ENCODE measurements around the gene PDK3. TPM values are rescaled to one million over a fixed set of nuclear protein-coding genes. Genes with fewer than 3 reads are reported as not detected.

Gene PDK3
- total RNA-seq, 2 experiments from 2014 or later, result 12.5 to 12.6 TPM

GRCh38 chrX:24487571-24487970 is 22.5 kb downstream of the PDK3 start:
- Mint-ChIP-seq H3K27me3 (no peaks in the 10 kb centered on the region), H3K4me1 (ENCODE audit: low read depth) (peaks cover 18% of the 10 kb centered on the region), H3K9me3 (no peaks in the 10 kb centered on the region), H3K27ac (no peak overlapping the region), H3K4me3 (no peak overlapping the region), H3K36me3 (ENCODE audit: low read depth) (no peaks in the 10 kb centered on the region)
- ChIA-PET POLR2A (no interaction called here), CTCF (interaction anchor here (0.6 to 1.3 kb wide), 2 partner anchors 11 to 48 kb away, joined by 3 to 6 read pairs; no protein-coding TSS in a partner anchor)
- intact Hi-C loops (cut with DNase I, micrococcal nuclease), result no loop called here
- ATAC-seq (ENCODE audit: poor library complexity) (no peak), DNase-seq (no peak)
- no peak for TF ChIP-seq CTCF (IDR thresholded peaks at IDR 0.05)
- H3K36me3 ChIP-seq (ENCODE audit: insufficient read depth, low read length), result peaks cover 2% of the 10 kb centered on the region
- H3K4me3 ChIP-seq (ENCODE audit: low read length), result no peak overlapping the region
- H3K4me1 ChIP-seq (ENCODE audit: insufficient read depth, low read length), result peaks cover 17% of the 10 kb centered on the region
- no peaks in the 10 kb centered on the region for H3K9me3 ChIP-seq (ENCODE audit: control insufficient read depth in 1 of 2, insufficient read depth in 1 of 2, low read length in 2 of 2)
- H3K27me3 ChIP-seq (ENCODE audit: control insufficient read depth in 1 of 2, insufficient read depth in 2 of 2, low read length in 2 of 2), result no peaks in the 10 kb centered on the region
- H3K27ac ChIP-seq (ENCODE audit: low read depth in 1 of 2, low read length in 2 of 2), result no peak overlapping the region

- DNase-seq (no peak), ATAC-seq (ENCODE audit: poor library complexity) (no peak)
- intact Hi-C loops (cut with DNase I, micrococcal nuclease), result loop anchor here (10.0 kb wide), 1 partner anchor 47 kb away; no protein-coding TSS in a partner anchor
- ChIA-PET CTCF (no interaction called here), POLR2A (no interaction called here)
- Histone ChIP-seq H3K36me3 (ENCODE audit: insufficient read depth, low read length) (peaks cover 2% of the 10 kb centered on the region), H3K4me3 (ENCODE audit: low read length) (no peak overlapping the region), H3K27ac (ENCODE audit: low read depth in 1 of 2, low read length in 2 of 2) (no peak overlapping the region), H3K9me3 (ENCODE audit: control insufficient read depth in 1 of 2, insufficient read depth in 1 of 2, low read length in 2 of 2) (no peaks in the 10 kb centered on the region), H3K27me3 (ENCODE audit: control insufficient read depth in 1 of 2, insufficient read depth in 2 of 2, low read length in 2 of 2) (no peaks in the 10 kb centered on the region), H3K4me1 (ENCODE audit: insufficient read depth, low read length) (peaks cover 14% of the 10 kb centered on the region)
- no peak for TF ChIP-seq CTCF (IDR thresholded peaks at IDR 0.05)
- H3K36me3 Mint-ChIP-seq (ENCODE audit: low read depth), result peaks cover 11% of the 10 kb centered on the region
- H3K4me1 Mint-ChIP-seq (ENCODE audit: low read depth), result peaks cover 34% of the 10 kb centered on the region
- no peak overlapping the region for H3K27ac Mint-ChIP-seq
- no peaks in the 10 kb centered on the region for H3K27me3 Mint-ChIP-seq
- H3K9me3 Mint-ChIP-seq, result no peaks in the 10 kb centered on the region
- no peak overlapping the region for H3K4me3 Mint-ChIP-seq
Measured at GRCh38 chrX:24491741-24492140, 26.7 kb downstream of the PDK3 start.

GRCh38 chrX:24493740-24494581 is 28.9 kb downstream of the PDK3 start:
- intact Hi-C loops (cut with DNase I, micrococcal nuclease), result loop anchor here (2.0 to 10.0 kb wide), 2 partner anchors 13 to 49 kb away; no protein-coding TSS in a partner anchor
- no peak overlapping the region for H3K4me3 ChIP-seq (ENCODE audit: low read length)
- Mint-ChIP-seq H3K9me3 (no peaks in the 10 kb centered on the region), H3K27ac (peak overlapping the region; percentile 88), H3K4me1 (ENCODE audit: low read depth) (peaks cover 46% of the 10 kb centered on the region), H3K4me3 (peak overlapping the region; percentile 61), H3K36me3 (ENCODE audit: low read depth) (peaks cover 22% of the 10 kb centered on the region), H3K27me3 (no peaks in the 10 kb centered on the region)
- peaks cover 21% of the 10 kb centered on the region for H3K4me1 ChIP-seq (ENCODE audit: insufficient read depth, low read length)
- peak overlapping the region in 1 of 2 donors; percentile 34 for H3K27ac ChIP-seq (ENCODE audit: low read depth in 1 of 2, low read length in 2 of 2)
- no peaks in the 10 kb centered on the region for H3K9me3 ChIP-seq (ENCODE audit: control insufficient read depth in 1 of 2, insufficient read depth in 1 of 2, low read length in 2 of 2)
- peak in 3 of 14 experiments; percentile 28 to 47 (median 37) for DNase-seq
- H3K36me3 ChIP-seq (ENCODE audit: insufficient read depth, low read length), result peaks cover 2% of the 10 kb centered on the region
- TF ChIP-seq CTCF (IDR thresholded peaks at IDR 0.05), result no peak
- ChIA-PET CTCF (interaction anchor here (1.1 kb wide), 1 partner anchor 122 kb away, joined by 3 read pairs; no protein-coding TSS in a partner anchor), POLR2A (interaction anchor here (1.1 to 1.5 kb wide), 3 partner anchors 14 to 98 kb away, joined by 5 to 15 read pairs (median 8); partner anchors contain the start of gene PDK3)
- ATAC-seq (ENCODE audit: poor library complexity), result peak; percentile 48
- H3K27me3 ChIP-seq (ENCODE audit: control insufficient read depth in 1 of 2, insufficient read depth in 2 of 2, low read length in 2 of 2), result no peaks in the 10 kb centered on the region
